Nephron progenitor cell (in vitro differentiated cells): ENCODE measurements around the gene TMEM184A.

Experiments used
- DNase-seq: peaks from one replicate; pipeline ENCODE4 v3.0.0; 2021
- H3K27ac Mint-ChIP-seq: 2 replicates; pipeline ENCODE4 v1.8.0; 2021; ENCODE audit warnings: mild to moderate bottlenecking, moderate library complexity, mixed read lengths
- H3K27me3 Mint-ChIP-seq: 2 replicates; pipeline ENCODE4 v1.8.0; 2021; ENCODE audit warnings: mild to moderate bottlenecking, low read depth, mixed read lengths; ENCODE audit not compliant: poor library complexity
- H3K36me3 Mint-ChIP-seq: 2 replicates; pipeline ENCODE4 v1.8.0; 2021; ENCODE audit warnings: low read depth, mixed read lengths
- H3K4me1 Mint-ChIP-seq: 2 replicates; pipeline ENCODE4 v1.8.0; 2021; ENCODE audit warnings: mixed read lengths
- H3K4me3 Mint-ChIP-seq: 2 replicates; pipeline ENCODE4 v1.8.0; 2021; ENCODE audit warnings: mild to moderate bottlenecking, moderate library complexity, mixed read lengths
- H3K9me3 Mint-ChIP-seq: 2 replicates; pipeline ENCODE4 v1.8.0; 2021; ENCODE audit warnings: mild to moderate bottlenecking, moderate library complexity, mixed read lengths
- CTCF ChIP-seq: fragments of 200-600 bp; sonication (generic); IDR thresholded peaks from 2 replicates; pipeline ENCODE4 v1.5.0; 2021; ENCODE audit warnings: antibody characterized with exemption

TMEM184A gene

GRCh38 chr7:1541431-1542162 is 14.4 kb downstream of the TMEM184A start:
- peaks cover 29% of the 10 kb centered on the region for H3K4me1 Mint-ChIP-seq
- H3K27me3 Mint-ChIP-seq, result no peaks in the 10 kb centered on the region
- DNase-seq, result no peak
- TF ChIP-seq CTCF, result no peak
- no peaks in the 10 kb centered on the region for H3K36me3 Mint-ChIP-seq
- no peak overlapping the region for H3K27ac Mint-ChIP-seq
- no peak overlapping the region for H3K4me3 Mint-ChIP-seq
- no peaks in the 10 kb centered on the region for H3K9me3 Mint-ChIP-seq

- peaks cover 37% of the 10 kb centered on the region for H3K4me1 Mint-ChIP-seq
- H3K27me3 Mint-ChIP-seq, result no peaks in the 10 kb centered on the region
- no peak for TF ChIP-seq CTCF
- H3K36me3 Mint-ChIP-seq, result no peaks in the 10 kb centered on the region
- no peak overlapping the region for H3K4me3 Mint-ChIP-seq
- no peak for DNase-seq
- H3K27ac Mint-ChIP-seq, result no peak overlapping the region
- no peaks in the 10 kb centered on the region for H3K9me3 Mint-ChIP-seq
Measured at GRCh38 chr7:1540776-1541271, 15.2 kb downstream of the TMEM184A start.

- Mint-ChIP-seq H3K4me1 (peaks cover 39% of the 10 kb centered on the region), H3K27ac (no peak overlapping the region), H3K27me3 (no peaks in the 10 kb centered on the region), H3K36me3 (no peaks in the 10 kb centered on the region), H3K4me3 (no peak overlapping the region), H3K9me3 (no peaks in the 10 kb centered on the region)
- no peak for TF ChIP-seq CTCF
- no peak for DNase-seq
Measured at GRCh38 chr7:1539882-1540775, 15.9 kb downstream of the TMEM184A start.

- H3K36me3 Mint-ChIP-seq, result no peaks in the 10 kb centered on the region
- no peak for DNase-seq
- no peaks in the 10 kb centered on the region for H3K9me3 Mint-ChIP-seq
- H3K27ac Mint-ChIP-seq, result peak overlapping the region; percentile 42
- no peak for TF ChIP-seq CTCF
- H3K27me3 Mint-ChIP-seq, result no peaks in the 10 kb centered on the region
- no peak overlapping the region for H3K4me3 Mint-ChIP-seq
- H3K4me1 Mint-ChIP-seq, result peaks cover 40% of the 10 kb centered on the region
Measured at GRCh38 chr7:1539181-1539881, 16.7 kb downstream of the TMEM184A start.

- DNase-seq, result no peak
- no peaks in the 10 kb centered on the region for H3K27me3 Mint-ChIP-seq
- TF ChIP-seq CTCF, result no peak
- no peak overlapping the region for H3K4me3 Mint-ChIP-seq
- H3K4me1 Mint-ChIP-seq, result peaks cover 42% of the 10 kb centered on the region
- H3K36me3 Mint-ChIP-seq, result no peaks in the 10 kb centered on the region
- no peaks in the 10 kb centered on the region for H3K9me3 Mint-ChIP-seq
- peak overlapping the region; percentile 42 for H3K27ac Mint-ChIP-seq
Measured at GRCh38 chr7:1538544-1539180, 17.3 kb downstream of the TMEM184A start.
